Dendritic cell treated with granulocyte-macrophage colony-stimulating factor and Interleukin-4, amounts not matched to agents 40 ng/mL and 50 ng/mL, for 4 days (primary cell): ENCODE results near the gene STAG1.
"Not testable (repeated sequence)": the region's sequence is repeated elsewhere in the genome, so short reads cannot be mapped to it uniquely, and the experiment has no call there.

Experiments used
- H3K27ac Mint-ChIP-seq: one replicate; pipeline ENCODE4 v1.8.0; 2022; ENCODE audit warnings: mild to moderate bottlenecking, mixed read lengths
- H3K27me3 Mint-ChIP-seq: one replicate; pipeline ENCODE4 v1.8.0; 2022; ENCODE audit warnings: mild to moderate bottlenecking, mixed read lengths
- H3K36me3 Mint-ChIP-seq: one replicate; pipeline ENCODE4 v1.8.0; 2022; ENCODE audit warnings: low read depth, mixed read lengths
- H3K4me1 Mint-ChIP-seq: one replicate; pipeline ENCODE4 v1.8.0; 2022; ENCODE audit warnings: low read depth, mixed read lengths
- H3K4me3 Mint-ChIP-seq: one replicate; pipeline ENCODE4 v1.8.0; 2022; ENCODE audit warnings: mild to moderate bottlenecking, moderate library complexity, mixed read lengths
- H3K9me3 Mint-ChIP-seq: one replicate; pipeline ENCODE4 v1.8.0; 2022; ENCODE audit warnings: mixed read lengths
- intact Hi-C: fragments of 100-400 bp; cut with micrococcal nuclease; formaldehyde crosslinking; loops from one replicate; pipeline ENCODE4 v1.15.0; 2022

STAG1 gene

DNA sequence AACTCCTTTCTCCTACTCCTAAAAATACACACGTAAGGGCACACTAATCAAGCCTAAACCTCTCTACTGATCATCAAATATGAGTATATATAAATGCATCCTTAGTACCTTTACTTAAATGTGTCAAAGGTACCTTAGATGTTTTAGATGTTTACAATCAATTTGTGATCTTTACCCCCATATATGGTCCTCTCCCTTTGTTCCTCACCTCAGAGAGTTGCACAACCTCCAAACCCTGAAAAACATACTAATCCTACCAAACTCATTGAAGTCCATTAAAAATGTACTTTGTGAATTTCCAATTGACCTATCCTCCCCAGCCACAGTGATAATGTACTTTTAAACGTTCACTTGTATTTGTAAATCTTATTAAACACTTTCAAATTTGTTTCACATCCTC lies 249.1 kb downstream of the STAG1 start:
- Mint-ChIP-seq H3K27me3 (no peaks in the 10 kb centered on the region), H3K9me3 (no peaks in the 10 kb centered on the region), H3K27ac (no peak overlapping the region), H3K4me3 (no peak overlapping the region), H3K4me1 (no peaks in the 10 kb centered on the region), H3K36me3 (peaks cover 44% of the 10 kb centered on the region)
- intact Hi-C loops = no loop called here

DNA sequence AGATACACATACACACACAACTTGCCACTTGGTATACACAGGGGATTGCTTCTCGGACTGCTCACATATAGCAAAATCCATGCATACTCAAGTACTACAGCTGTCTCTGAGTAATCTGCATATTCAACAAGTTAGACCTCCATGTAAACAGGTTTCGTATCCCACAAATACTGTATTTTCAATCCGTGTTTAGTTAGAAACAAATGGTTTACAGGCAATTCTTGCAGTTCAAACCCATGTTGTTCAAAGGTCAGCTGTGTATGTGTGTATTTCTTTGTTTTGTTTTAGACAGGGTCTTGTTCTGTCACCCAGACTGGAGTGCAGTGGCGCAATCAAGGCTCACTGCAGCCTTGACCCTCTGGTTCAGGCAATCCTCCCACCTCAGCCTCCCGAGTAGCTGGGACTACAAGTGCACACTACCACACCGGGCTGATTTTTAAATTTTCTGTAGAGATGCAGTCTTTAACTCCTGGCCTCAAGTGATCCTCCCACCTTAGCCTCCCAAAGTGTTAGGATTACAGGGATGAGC lies 253.2 kb downstream of the STAG1 start:
- intact Hi-C loops = no loop called here
- H3K9me3 Mint-ChIP-seq = no peaks in the 10 kb centered on the region
- no peak overlapping the region for H3K27ac Mint-ChIP-seq
- H3K27me3 Mint-ChIP-seq = no peaks in the 10 kb centered on the region
- no peak overlapping the region for H3K4me3 Mint-ChIP-seq
- H3K36me3 Mint-ChIP-seq = peaks cover 57% of the 10 kb centered on the region
- no peaks in the 10 kb centered on the region for H3K4me1 Mint-ChIP-seq

DNA sequence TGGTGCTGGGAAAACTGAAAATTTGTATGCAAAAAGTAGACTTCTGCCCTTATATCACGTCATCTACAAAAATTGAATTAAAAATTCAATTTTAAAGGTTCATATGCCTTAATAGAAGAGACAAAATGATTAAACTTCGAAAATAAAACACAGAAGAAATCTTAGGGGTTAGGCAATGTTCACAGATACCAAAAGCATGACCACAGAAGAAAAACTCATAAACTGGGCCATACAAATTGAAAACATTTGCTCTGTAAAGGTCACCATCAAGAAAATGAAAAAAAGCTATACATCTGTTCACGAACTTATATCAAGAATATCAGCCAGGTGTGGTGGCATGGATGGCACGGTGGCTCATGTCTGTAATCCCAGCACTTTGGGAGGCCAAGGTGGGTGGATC lies 257.0 kb downstream of the STAG1 start:
- Mint-ChIP-seq H3K36me3 (peaks cover 72% of the 10 kb centered on the region), H3K9me3 (no peaks in the 10 kb centered on the region), H3K4me1 (no peaks in the 10 kb centered on the region), H3K27ac (no peak overlapping the region), H3K4me3 (no peak overlapping the region), H3K27me3 (no peaks in the 10 kb centered on the region)
- intact Hi-C loops = no loop called here

DNA sequence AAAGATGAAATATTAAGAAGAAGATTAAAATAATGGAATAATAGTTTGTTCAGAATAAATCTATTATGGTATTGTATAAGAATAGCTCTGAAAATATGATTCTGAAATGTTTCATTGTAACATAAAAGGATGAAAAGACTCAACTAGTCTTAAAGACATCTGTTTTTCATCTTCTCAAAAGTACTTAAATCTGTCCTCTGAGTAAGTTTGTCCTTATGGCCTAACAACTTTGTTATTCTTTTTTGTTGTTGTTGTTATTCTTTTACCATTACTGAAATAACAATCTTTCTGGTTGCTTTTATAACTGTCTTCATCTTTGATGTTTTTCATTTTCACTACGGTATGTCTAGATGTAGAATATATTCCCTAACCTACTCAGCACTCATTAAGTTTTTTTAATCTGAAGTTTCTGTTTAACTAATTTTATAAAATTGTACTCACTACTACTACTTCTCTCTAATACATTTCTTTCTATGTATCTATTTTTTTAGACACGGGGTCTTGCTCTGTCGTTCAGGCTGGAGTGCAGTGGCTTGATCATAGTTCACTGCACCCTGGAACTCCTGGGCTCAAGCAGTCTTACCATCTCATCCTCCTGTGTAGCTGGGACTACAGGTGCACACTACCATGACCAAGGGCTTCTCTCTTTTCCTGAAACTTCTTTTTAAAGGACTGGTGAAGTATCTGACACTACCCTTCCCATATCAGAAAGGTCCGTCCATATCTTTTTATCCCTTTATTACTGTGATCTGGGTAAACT lies 261.4 kb downstream of the STAG1 start:
- H3K27me3 Mint-ChIP-seq = no peaks in the 10 kb centered on the region
- H3K4me1 Mint-ChIP-seq = no peaks in the 10 kb centered on the region
- H3K36me3 Mint-ChIP-seq = peaks cover 75% of the 10 kb centered on the region
- no peak overlapping the region for H3K27ac Mint-ChIP-seq
- intact Hi-C loops = no loop called here
- H3K4me3 Mint-ChIP-seq = no peak overlapping the region
- H3K9me3 Mint-ChIP-seq = no peaks in the 10 kb centered on the region

DNA sequence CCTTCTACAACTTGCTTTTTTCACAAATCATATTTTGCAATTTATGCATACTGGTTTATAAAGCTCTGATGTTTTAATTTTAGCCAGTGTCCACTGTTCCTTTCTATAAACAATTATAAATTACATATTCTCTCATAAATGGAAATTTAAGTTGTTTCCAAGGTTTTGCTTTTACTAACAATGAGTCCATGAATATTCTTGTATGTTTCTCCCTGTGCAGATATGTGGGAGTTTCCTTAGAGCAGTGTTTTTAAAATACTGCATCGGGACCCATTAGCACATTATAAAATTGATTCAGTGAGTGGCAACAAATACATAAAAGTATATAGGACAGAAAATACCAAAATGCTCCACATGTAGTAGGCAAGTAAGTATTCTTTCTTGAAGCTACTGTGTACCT lies 266.4 kb downstream of the STAG1 start:
- intact Hi-C loops = no loop called here
- Mint-ChIP-seq H3K27me3 (no peaks in the 10 kb centered on the region), H3K4me3 (no peak overlapping the region), H3K36me3 (peaks cover 40% of the 10 kb centered on the region), H3K27ac (no peak overlapping the region), H3K4me1 (no peaks in the 10 kb centered on the region), H3K9me3 (no peaks in the 10 kb centered on the region)

DNA sequence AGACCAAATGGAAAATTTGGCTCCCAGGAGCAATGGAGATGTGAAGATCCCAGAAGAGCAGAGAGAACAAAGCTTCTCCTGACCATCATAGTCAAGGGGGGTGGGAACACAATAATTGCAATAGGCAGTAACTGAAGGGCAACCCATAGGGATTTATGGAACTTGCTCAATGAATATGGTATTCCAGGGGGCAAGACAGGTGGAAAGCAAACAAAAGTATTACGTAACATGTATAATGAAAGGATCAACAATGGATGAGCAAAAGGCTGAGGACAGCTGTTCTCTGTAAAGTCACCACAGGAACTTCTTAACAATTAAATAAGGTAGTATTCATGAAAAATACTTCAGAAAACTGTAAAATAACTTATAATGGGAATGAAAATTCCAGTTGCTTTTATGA lies 275.9 kb downstream of the STAG1 start:
- H3K27ac Mint-ChIP-seq = no peak overlapping the region
- peaks cover 37% of the 10 kb centered on the region for H3K36me3 Mint-ChIP-seq

DNA sequence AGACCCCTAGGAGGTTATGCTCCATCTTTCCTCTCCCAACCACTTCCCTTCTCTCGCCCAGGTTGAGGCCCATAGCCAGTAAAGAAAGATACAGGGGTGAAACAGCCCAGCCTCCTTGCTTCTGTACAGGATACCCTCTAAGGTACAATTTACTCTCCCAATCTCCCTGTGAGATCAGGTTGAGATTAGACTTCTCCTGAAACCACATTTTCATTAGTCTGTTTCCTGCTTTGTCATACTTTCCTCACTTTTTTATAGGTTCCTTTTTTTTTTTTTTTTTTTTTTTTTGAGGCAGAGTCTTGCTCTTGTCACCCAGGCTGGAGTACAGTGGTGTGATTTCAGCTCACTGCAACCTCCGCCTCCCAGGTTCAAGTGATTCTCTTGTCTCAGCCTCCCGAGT lies 277.3 kb downstream of the STAG1 start:
- H3K27ac Mint-ChIP-seq, H3K27me3 Mint-ChIP-seq, H3K9me3 Mint-ChIP-seq, H3K4me3 Mint-ChIP-seq, intact Hi-C loops: not testable (repeated sequence)
- peaks cover 51% of the 10 kb centered on the region for H3K36me3 Mint-ChIP-seq
- peaks cover 14% of the 10 kb centered on the region for H3K4me1 Mint-ChIP-seq

More for the DNA sequence above, 275.9 kb downstream of the STAG1 start:
- Mint-ChIP-seq H3K27me3 (no peaks in the 10 kb centered on the region), H3K4me1 (peaks cover 14% of the 10 kb centered on the region), H3K9me3 (no peaks in the 10 kb centered on the region), H3K4me3 (no peak overlapping the region)
- intact Hi-C loops = no loop called here

DNA sequence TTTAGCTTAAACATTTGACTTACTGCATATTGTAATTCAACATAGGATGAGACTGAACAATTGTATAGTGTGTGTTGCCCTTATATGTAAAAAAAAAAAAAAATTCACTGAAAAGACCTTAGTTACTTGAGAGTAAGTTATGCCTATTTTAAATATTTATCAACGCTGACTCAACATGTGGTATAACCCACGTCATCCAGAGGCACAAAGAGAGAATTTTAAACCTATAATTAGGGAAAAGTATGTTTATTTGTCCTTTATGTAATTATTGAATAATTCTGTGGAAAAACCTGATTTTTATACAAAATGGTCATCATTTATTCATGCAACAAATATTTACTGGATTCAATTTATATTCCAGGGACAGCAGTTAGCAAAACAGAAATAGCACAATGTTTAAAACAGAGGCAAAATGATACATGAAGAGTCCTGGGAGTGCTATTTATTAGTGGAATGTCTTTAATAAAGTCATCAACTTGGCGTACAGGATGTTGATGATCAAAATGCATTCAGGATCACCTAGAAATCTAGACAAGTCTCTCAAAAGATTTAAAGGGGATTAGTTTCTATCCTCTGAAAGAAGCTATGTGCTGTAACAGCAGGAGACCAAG lies 278.4 kb downstream of the STAG1 start:
- no peak overlapping the region for H3K4me3 Mint-ChIP-seq
- intact Hi-C loops = no loop called here
- H3K36me3 Mint-ChIP-seq = peaks cover 58% of the 10 kb centered on the region
- peaks cover 14% of the 10 kb centered on the region for H3K4me1 Mint-ChIP-seq
- H3K9me3 Mint-ChIP-seq = peaks cover 8% of the 10 kb centered on the region
- H3K27me3 Mint-ChIP-seq = no peaks in the 10 kb centered on the region
- no peak overlapping the region for H3K27ac Mint-ChIP-seq

DNA sequence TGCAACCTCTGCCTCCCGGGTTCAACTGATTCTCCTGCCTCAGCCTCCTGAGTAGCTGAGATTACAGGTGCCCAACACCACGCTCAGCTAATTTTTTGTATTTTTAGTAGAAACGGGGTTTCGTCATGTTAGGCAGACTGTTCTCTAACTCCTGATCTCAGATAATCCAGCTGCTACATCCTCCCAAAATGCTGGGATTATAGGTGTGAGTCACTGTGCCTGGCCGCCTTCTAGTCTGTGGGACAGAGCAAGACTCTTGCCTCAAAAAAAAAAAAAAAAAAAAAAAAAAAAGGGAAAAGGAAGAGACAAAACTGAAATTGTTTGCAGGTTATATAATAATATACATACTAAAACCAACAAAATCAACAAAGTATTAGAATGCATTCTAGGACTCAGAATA lies 286.9 kb downstream of the STAG1 start:
- Mint-ChIP-seq H3K27ac (no peak overlapping the region), H3K27me3 (no peaks in the 10 kb centered on the region), H3K4me1 (no peaks in the 10 kb centered on the region), H3K36me3 (peaks cover 69% of the 10 kb centered on the region), H3K4me3 (no peak overlapping the region), H3K9me3 (peaks cover 32% of the 10 kb centered on the region)
- intact Hi-C loops = no loop called here

DNA sequence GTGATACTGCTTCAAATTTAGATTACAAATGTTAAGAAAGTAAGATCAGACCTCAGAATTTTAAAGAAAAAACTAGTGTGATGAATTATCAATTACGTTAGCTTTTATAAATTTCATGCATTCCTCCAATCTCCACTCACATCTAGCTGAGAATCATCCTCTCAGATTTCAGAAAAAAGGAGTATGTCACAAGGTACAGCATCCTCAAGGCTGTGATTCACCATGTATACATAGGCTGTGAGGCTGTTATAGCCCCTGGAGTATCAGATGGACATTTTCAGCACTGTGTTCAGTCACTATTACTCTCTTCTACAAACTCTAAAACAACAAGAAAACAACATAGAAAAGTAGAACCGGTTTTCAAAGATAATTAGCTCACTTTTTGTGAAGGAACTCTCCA lies 287.7 kb downstream of the STAG1 start:
- H3K4me1 Mint-ChIP-seq = no peaks in the 10 kb centered on the region
- intact Hi-C loops = no loop called here
- H3K9me3 Mint-ChIP-seq = peaks cover 32% of the 10 kb centered on the region
- no peak overlapping the region for H3K27ac Mint-ChIP-seq
- H3K4me3 Mint-ChIP-seq = no peak overlapping the region
- no peaks in the 10 kb centered on the region for H3K27me3 Mint-ChIP-seq
- peaks cover 69% of the 10 kb centered on the region for H3K36me3 Mint-ChIP-seq

DNA sequence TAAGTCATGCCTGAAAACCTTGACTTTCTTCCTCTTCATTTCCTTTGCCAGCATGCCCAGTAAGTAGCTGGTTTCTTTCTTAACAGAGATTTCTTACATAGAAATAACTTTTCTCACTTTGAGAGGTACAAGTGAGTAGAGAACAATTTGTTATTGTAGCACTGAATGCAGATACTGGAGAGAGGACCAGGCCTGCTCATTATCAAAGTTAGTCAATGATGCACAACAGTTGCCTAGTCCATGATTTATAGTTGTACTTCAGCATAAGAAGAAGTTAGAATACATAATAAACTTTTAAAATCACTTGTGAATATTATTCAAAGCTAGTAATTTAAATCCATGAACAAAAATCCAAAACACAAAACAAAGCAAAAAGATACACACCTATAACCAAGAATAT lies 289.0 kb downstream of the STAG1 start:
- Mint-ChIP-seq H3K4me3 (no peak overlapping the region), H3K36me3 (peaks cover 77% of the 10 kb centered on the region)

DNA sequence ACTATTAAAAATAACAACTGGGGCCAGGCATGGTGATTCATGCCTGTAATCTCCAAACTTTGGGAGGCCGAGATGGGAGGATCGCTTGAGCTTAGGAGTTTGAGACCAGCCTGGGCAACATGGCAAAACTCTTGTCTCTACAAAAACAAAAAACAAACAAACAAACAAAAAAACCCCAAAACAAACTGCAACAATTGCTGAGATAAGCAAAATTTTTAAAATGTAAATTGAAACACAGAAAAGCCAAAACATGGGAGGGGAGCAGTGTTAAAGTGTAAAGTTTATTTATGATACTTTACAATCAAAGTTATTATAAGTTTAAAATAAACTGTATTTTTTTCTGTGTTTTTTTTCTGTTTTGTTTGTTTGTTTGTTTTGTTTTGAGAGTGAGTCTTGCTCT lies 294.4 kb downstream of the STAG1 start:
- H3K4me3 Mint-ChIP-seq = no peak overlapping the region
- intact Hi-C loops = no loop called here
- H3K27me3 Mint-ChIP-seq = no peaks in the 10 kb centered on the region
- peaks cover 83% of the 10 kb centered on the region for H3K36me3 Mint-ChIP-seq
- H3K4me1 Mint-ChIP-seq = no peaks in the 10 kb centered on the region
- no peak overlapping the region for H3K27ac Mint-ChIP-seq
- H3K9me3 Mint-ChIP-seq = peaks cover 72% of the 10 kb centered on the region

More for the DNA sequence above, 289.0 kb downstream of the STAG1 start:
- intact Hi-C loops = no loop called here
- H3K9me3 Mint-ChIP-seq = peaks cover 44% of the 10 kb centered on the region
- H3K27ac Mint-ChIP-seq = no peak overlapping the region
- H3K4me1 Mint-ChIP-seq = no peaks in the 10 kb centered on the region
- no peaks in the 10 kb centered on the region for H3K27me3 Mint-ChIP-seq

DNA sequence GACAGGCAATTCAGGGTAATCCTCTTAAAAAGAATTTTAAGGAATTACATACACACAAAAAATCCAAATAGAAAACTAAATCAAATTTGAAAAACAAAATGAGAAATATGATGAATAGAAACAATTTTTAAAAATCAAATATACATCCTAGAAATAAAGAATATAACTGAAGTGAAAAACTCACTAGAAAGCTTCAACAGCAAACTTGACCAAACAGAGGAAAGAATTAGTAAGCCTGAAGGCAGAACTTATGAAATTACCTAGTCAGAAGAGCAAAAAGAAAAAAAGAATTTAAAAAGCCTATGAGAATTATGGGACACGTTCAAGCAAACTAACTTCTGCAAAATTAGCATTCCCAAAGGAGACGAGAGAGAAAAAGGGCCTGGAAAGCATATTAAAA lies 296.0 kb downstream of the STAG1 start:
- Mint-ChIP-seq H3K36me3 (peaks cover 83% of the 10 kb centered on the region), H3K4me1 (no peaks in the 10 kb centered on the region), H3K27me3 (no peaks in the 10 kb centered on the region), H3K4me3 (no peak overlapping the region), H3K9me3 (peaks cover 65% of the 10 kb centered on the region), H3K27ac (no peak overlapping the region)
- intact Hi-C loops = no loop called here

DNA sequence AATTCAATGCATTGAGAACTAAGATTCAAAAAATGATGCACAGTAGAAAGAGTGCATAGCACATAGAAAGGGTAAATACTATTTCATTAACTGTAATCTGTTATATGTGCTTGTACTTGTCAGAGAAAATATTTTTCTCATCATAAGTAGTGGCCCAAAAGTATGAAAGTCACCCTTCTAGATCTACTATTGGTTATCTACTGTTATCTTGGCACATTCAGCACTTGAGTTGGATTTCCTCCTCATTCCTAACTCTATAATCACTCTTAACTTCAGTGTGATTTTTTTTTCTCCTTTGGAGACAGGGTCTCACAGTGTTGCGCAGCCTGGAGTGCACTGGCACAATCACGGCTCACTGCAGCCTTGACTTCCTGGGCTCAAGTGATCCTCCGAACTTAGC lies 307.6 kb downstream of the STAG1 start:
- Mint-ChIP-seq H3K27ac (no peak overlapping the region), H3K27me3 (no peaks in the 10 kb centered on the region), H3K9me3 (no peaks in the 10 kb centered on the region), H3K36me3 (peaks cover 59% of the 10 kb centered on the region), H3K4me1 (no peaks in the 10 kb centered on the region), H3K4me3 (no peak overlapping the region)
- intact Hi-C loops = no loop called here

DNA sequence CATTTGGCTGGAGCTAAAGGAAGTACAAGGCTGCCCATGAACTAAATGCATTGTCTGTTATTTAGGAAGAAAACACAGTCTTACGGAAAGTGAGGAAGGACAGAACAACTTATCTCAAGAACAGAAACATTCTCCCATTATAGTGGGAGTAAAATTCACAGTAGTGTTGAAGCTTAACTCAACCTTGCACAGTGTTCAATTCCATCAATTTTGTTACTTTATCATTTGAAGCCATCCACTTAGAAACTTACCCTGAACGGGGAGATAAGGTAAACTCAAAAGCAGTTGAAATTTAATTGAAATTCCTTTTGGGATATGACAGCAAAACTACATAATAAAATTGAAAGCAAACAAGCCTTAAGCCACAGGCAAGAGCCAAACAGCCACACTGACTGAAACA lies 315.1 kb downstream of the STAG1 start:
- Mint-ChIP-seq H3K4me3 (no peak overlapping the region), H3K9me3 (no peaks in the 10 kb centered on the region), H3K27me3 (no peaks in the 10 kb centered on the region), H3K4me1 (no peaks in the 10 kb centered on the region), H3K27ac (no peak overlapping the region), H3K36me3 (peaks cover 50% of the 10 kb centered on the region)
- intact Hi-C loops = no loop called here
